Measurements from ENCODE around the gene CD8B. TPM values are rescaled to one million over a fixed set of nuclear protein-coding genes. Genes with fewer than 3 reads are reported as not detected.

CD8B gene
- total and polyA plus RNA-seq, 2 of the 13 experiments (the other 11 are each of a cell fraction or from before 2014, with no cell fraction given): 0.04 TPM; not detected in 1

DNA sequence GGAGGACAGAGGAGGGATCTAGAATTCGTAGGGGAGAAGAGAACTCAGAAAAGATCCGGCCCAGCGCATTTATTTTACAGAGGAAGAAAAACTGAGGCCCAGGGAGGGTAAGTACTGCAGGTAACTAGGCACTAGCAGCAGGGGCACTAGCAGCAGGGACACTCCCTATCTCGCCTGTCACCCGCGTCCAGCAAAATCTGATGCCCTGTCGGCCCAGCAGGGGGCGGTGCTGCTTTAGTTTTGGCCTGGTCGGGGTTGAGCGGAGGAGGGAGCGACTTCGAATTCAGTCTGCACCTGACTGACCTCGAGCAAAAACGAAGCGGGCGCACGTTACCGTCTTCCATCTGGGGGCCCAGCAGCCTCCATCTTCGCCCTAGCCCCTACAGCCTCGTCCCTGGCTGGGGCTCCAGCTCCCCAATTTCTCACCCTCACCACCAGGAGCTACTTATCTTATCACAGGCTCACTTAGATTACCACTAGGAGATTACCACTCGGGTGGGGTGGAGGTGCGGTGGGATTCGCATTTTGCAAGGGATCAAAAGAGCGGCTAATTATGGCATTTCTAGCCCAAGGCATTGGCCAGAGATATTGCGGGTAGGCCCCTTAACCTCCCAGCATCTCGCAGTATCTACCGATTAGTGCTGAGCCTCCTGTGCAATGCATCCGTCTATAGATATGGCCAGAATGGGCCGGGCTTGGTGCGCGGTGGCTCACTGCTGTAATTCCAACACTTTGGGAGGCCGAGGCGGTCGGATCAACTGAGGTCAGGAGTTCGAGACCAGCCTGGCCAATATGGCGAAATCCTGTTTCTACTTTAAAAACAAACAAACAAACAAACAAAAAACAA lies 53.1 kb downstream of the CD8B start (continued):
- TF ChIP-seq, protein P1, sequence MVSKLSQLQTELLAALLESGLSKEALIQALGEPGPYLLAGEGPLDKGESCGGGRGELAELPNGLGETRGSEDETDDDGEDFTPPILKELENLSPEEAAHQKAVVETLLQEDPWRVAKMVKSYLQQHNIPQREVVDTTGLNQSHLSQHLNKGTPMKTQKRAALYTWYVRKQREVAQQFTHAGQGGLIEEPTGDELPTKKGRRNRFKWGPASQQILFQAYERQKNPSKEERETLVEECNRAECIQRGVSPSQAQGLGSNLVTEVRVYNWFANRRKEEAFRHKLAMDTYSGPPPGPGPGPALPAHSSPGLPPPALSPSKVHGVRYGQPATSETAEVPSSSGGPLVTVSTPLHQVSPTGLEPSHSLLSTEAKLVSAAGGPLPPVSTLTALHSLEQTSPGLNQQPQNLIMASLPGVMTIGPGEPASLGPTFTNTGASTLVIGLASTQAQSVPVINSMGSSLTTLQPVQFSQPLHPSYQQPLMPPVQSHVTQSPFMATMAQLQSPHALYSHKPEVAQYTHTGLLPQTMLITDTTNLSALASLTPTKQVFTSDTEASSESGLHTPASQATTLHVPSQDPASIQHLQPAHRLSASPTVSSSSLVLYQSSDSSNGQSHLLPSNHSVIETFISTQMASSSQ (IDR thresholded peaks at IDR 0.05; ENCODE audit: low read depth): no peak
- TF ChIP-seq, protein P1 (CRISPR knock-in tag; IDR thresholded peaks at IDR 0.05; ENCODE audit: borderline replicate concordance): no peak
- TF ChIP-seq, protein P2, sequence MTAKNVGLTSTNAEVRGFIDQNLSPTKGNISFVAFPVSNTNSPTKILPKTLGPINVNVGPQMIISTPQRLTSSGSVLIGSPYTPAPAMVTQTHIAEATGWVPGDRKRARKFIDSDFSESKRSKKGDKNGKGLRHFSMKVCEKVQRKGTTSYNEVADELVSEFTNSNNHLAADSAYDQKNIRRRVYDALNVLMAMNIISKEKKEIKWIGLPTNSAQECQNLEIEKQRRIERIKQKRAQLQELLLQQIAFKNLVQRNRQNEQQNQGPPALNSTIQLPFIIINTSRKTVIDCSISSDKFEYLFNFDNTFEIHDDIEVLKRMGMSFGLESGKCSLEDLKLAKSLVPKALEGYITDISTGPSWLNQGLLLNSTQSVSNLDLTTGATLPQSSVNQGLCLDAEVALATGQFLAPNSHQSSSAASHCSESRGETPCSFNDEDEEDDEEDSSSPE (CRISPR knock-in tag; IDR thresholded peaks at IDR 0.05): peak; percentile 54; the same call in 1 of the 2 replicates
- no peak for TF ChIP-seq ATF7 (IDR thresholded peaks at IDR 0.05)
- peak; percentile 14; the same call in 1 of the 2 replicates for TF ChIP-seq ATF7 (CRISPR knock-in tag; IDR thresholded peaks at IDR 0.05)
- no peak for TF ChIP-seq CREB1 (IDR thresholded peaks at IDR 0.05)
- no peak for TF ChIP-seq CREB1 (CRISPR knock-in tag; IDR thresholded peaks at IDR 0.05)
- no peak for TF ChIP-seq ZNF343 (CRISPR knock-in tag; IDR thresholded peaks at IDR 0.05)
- TF ChIP-seq, protein P3, sequence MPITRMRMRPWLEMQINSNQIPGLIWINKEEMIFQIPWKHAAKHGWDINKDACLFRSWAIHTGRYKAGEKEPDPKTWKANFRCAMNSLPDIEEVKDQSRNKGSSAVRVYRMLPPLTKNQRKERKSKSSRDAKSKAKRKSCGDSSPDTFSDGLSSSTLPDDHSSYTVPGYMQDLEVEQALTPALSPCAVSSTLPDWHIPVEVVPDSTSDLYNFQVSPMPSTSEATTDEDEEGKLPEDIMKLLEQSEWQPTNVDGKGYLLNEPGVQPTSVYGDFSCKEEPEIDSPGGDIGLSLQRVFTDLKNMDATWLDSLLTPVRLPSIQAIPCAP (CRISPR knock-in tag; IDR thresholded peaks at IDR 0.05; ENCODE audit: low read depth): 0 out of 2 replicates have a peak, but pooled peaks have one; percentile 38
- TF ChIP-seq FOXP1 (IDR thresholded peaks at IDR 0.05): no peak
- TF ChIP-seq FOXP1 (CRISPR knock-in tag; IDR thresholded peaks at IDR 0.05): no peak
- TF ChIP-seq CEBPB (IDR thresholded peaks at IDR 0.05; ENCODE audit: borderline replicate concordance, low read depth, low read length): no peak
- no peak for TF ChIP-seq ZFP37 (CRISPR knock-in tag; IDR thresholded peaks at IDR 0.05; ENCODE audit: borderline replicate concordance)
- peak; percentile 29; the same call in 1 of the 2 replicates for TF ChIP-seq TARDBP (CRISPR knock-in tag; IDR thresholded peaks at IDR 0.05)
- TF ChIP-seq, protein P4, sequence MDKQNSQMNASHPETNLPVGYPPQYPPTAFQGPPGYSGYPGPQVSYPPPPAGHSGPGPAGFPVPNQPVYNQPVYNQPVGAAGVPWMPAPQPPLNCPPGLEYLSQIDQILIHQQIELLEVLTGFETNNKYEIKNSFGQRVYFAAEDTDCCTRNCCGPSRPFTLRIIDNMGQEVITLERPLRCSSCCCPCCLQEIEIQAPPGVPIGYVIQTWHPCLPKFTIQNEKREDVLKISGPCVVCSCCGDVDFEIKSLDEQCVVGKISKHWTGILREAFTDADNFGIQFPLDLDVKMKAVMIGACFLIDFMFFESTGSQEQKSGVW (CRISPR knock-in tag; IDR thresholded peaks at IDR 0.05; ENCODE audit: borderline replicate concordance): no peak
- TF ChIP-seq, protein P5, sequence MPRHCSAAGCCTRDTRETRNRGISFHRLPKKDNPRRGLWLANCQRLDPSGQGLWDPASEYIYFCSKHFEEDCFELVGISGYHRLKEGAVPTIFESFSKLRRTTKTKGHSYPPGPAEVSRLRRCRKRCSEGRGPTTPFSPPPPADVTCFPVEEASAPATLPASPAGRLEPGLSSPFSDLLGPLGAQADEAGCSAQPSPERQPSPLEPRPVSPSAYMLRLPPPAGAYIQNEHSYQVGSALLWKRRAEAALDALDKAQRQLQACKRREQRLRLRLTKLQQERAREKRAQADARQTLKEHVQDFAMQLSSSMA (CRISPR knock-in tag; IDR thresholded peaks at IDR 0.05): peak; percentile 71
- no peak for TF ChIP-seq FOXM1 (CRISPR knock-in tag; IDR thresholded peaks at IDR 0.05)
- TF ChIP-seq CBX5 (CRISPR knock-in tag; IDR thresholded peaks at IDR 0.05; ENCODE audit: borderline replicate concordance): peak; percentile 64; the same call in 1 of the 2 replicates
- no peak for TF ChIP-seq GFI1 (CRISPR knock-in tag; IDR thresholded peaks at IDR 0.05; ENCODE audit: borderline replicate concordance)
- peak; percentile 73 for TF ChIP-seq KLF6 (CRISPR knock-in tag; IDR thresholded peaks at IDR 0.05)
